Ramos (cell line): ENCODE measurements around the gene SLC6A16.
"Not testable (repeated sequence)": the region's sequence is repeated elsewhere in the genome, so short reads cannot be mapped to it uniquely, and the experiment has no call there.

Source experiments
- in situ Hi-C: fragments of 300-500 bp; cut with MboI; formaldehyde crosslinking; loops from one replicate; pipeline ENCODE4 v1.14.3; 2022; ENCODE audit warnings: low sequenced_read_pairs; ENCODE audit not compliant: unreplicated experiment

The SLC6A16 gene

GRCh38 chr19:49288205-49288604 is 36.8 kb downstream of the SLC6A16 start:
- in situ Hi-C loops = not testable (repeated sequence)

GRCh38 chr19:49287141-49287770 is 37.7 kb downstream of the SLC6A16 start:
- in situ Hi-C loops = no loop called here

GRCh38 chr19:49282184-49282583 is 42.8 kb downstream of the SLC6A16 start:
- in situ Hi-C loops = no loop called here

- in situ Hi-C loops = no loop called here
Observed at GRCh38 chr19:49272204-49272603, 52.8 kb downstream of the SLC6A16 start.

GRCh38 chr19:49271080-49271753 is 53.8 kb downstream of the SLC6A16 start:
- in situ Hi-C loops = no loop called here

- in situ Hi-C loops = not testable (repeated sequence)
Observed at GRCh38 chr19:49266409-49266808, 58.6 kb downstream of the SLC6A16 start.

GRCh38 chr19:49264258-49264657 is 60.7 kb downstream of the SLC6A16 start:
- in situ Hi-C loops = no loop called here

- in situ Hi-C loops = no loop called here
Observed at GRCh38 chr19:49261602-49262001, 63.4 kb downstream of the SLC6A16 start.

- in situ Hi-C loops = no loop called here
Observed at GRCh38 chr19:49256691-49257090, 68.3 kb downstream of the SLC6A16 start.

- in situ Hi-C loops = no loop called here
Observed at GRCh38 chr19:49255674-49256073, 69.3 kb downstream of the SLC6A16 start.

GRCh38 chr19:49249933-49250332 is 75.1 kb downstream of the SLC6A16 start:
- in situ Hi-C loops = no loop called here

- in situ Hi-C loops = no loop called here
Observed at GRCh38 chr19:49247676-49248075, 77.3 kb downstream of the SLC6A16 start.

- in situ Hi-C loops = no loop called here
Observed at GRCh38 chr19:49244256-49244655, 80.7 kb downstream of the SLC6A16 start.

GRCh38 chr19:49243726-49244125 is 81.3 kb downstream of the SLC6A16 start:
- in situ Hi-C loops = no loop called here

GRCh38 chr19:49243129-49243528 is 81.9 kb downstream of the SLC6A16 start:
- in situ Hi-C loops = no loop called here

- in situ Hi-C loops = no loop called here
Observed at GRCh38 chr19:49241769-49242168, 83.2 kb downstream of the SLC6A16 start.
